C4-2B (cell line): ENCODE measurements around the gene ANKS1B.

Experiments used
- H3K27ac ChIP-seq: fragments of 450-650 bp; 2 replicates; pipeline ENCODE4 v1.5.1; 2017
- CTCF ChIP-seq: fragments of 450-650 bp; conservative IDR thresholded peaks from 2 replicates; pipeline ENCODE4 v1.5.1; 2017; ENCODE audit warnings: mild to moderate bottlenecking
- ZFX ChIP-seq: fragments of 450-650 bp; IDR thresholded peaks from 2 replicates; pipeline ENCODE4 v1.6.1; 2017

ANKS1B gene

GRCh38 chr12:99772274-99772673 lies 212.5 kb downstream of the ANKS1B start:
- TF ChIP-seq ZFX (no peak), CTCF (no peak)
- H3K27ac ChIP-seq, result no peak overlapping the region

GRCh38 chr12:99771659-99772058 lies 213.1 kb downstream of the ANKS1B start:
- H3K27ac ChIP-seq, result no peak overlapping the region
- TF ChIP-seq ZFX (no peak), CTCF (no peak)

GRCh38 chr12:99769396-99769980 lies 215.2 kb downstream of the ANKS1B start:
- no peak for TF ChIP-seq CTCF
- no peak for TF ChIP-seq ZFX
- H3K27ac ChIP-seq, result no peak overlapping the region

GRCh38 chr12:99768758-99769157 lies 216.0 kb downstream of the ANKS1B start:
- TF ChIP-seq CTCF (no peak), ZFX (no peak)

GRCh38 chr12:99767809-99768208 lies 216.9 kb downstream of the ANKS1B start:
- no peak overlapping the region for H3K27ac ChIP-seq
- TF ChIP-seq CTCF, result peak; percentile 71
- no peak for TF ChIP-seq ZFX

More at GRCh38 chr12:99768758-99769157, 216.0 kb downstream of the ANKS1B start:
- H3K27ac ChIP-seq, result no peak overlapping the region

GRCh38 chr12:99766408-99766807 lies 218.3 kb downstream of the ANKS1B start:
- TF ChIP-seq CTCF (no peak), ZFX (no peak)
- H3K27ac ChIP-seq, result no peak overlapping the region

GRCh38 chr12:99765469-99766114 lies 219.1 kb downstream of the ANKS1B start:
- no peak overlapping the region for H3K27ac ChIP-seq
- TF ChIP-seq CTCF (no peak), ZFX (no peak)
